Stimulated activated CD8-positive, alpha-beta memory T cell treated with anti-CD3 and anti-CD28 coated beads, Interleukin-15, amount 100 ng/mL, for 1 hour (primary cell): ENCODE results near the gene PACRG.

Experiments
- DNase-seq: peaks from one replicate; pipeline ENCODE4 v3.0.0-alpha.2; 2020; ENCODE audit warnings: low read depth

The PACRG gene

GRCh38 chr6:162710419-162710818 lies 17.4 kb upstream of the PACRG start:
- DNase-seq, result no peak

- DNase-seq, result no peak
Observed at GRCh38 chr6:162710936-162711335, 16.8 kb upstream of the PACRG start.

GRCh38 chr6:162711376-162711775 lies 16.4 kb upstream of the PACRG start:
- DNase-seq, result no peak

- DNase-seq, result no peak
Observed at GRCh38 chr6:162712694-162713093, 15.1 kb upstream of the PACRG start.

- DNase-seq, result no peak
Observed at GRCh38 chr6:162713974-162714780, 13.6 kb upstream of the PACRG start.

- no peak for DNase-seq
Observed at GRCh38 chr6:162715601-162716000, 12.2 kb upstream of the PACRG start.

- DNase-seq, result no peak
Observed at GRCh38 chr6:162719528-162719927, 8.2 kb upstream of the PACRG start.

- DNase-seq, result no peak
Observed at GRCh38 chr6:162721404-162721687, 6.4 kb upstream of the PACRG start.

GRCh38 chr6:162722226-162722625 lies 5.5 kb upstream of the PACRG start:
- no peak for DNase-seq

GRCh38 chr6:162722633-162723032 lies 5.1 kb upstream of the PACRG start:
- DNase-seq, result no peak

- DNase-seq, result no peak
Observed at GRCh38 chr6:162726947-162727321, 840 bp upstream of the PACRG start.

GRCh38 chr6:162728197-162728596 lies 423 bp downstream of the PACRG start:
- no peak for DNase-seq

- no peak for DNase-seq
Observed at GRCh38 chr6:162728706-162729105, 932 bp downstream of the PACRG start.

- no peak for DNase-seq
Observed at GRCh38 chr6:162730502-162730901, 2.7 kb downstream of the PACRG start.

GRCh38 chr6:162733489-162733888 lies 5.7 kb downstream of the PACRG start:
- DNase-seq, result no peak

- DNase-seq, result no peak
Observed at GRCh38 chr6:162736961-162737360, 9.2 kb downstream of the PACRG start.

GRCh38 chr6:162750776-162751175 lies 23.0 kb downstream of the PACRG start:
- DNase-seq, result no peak

GRCh38 chr6:162751211-162751859 lies 23.6 kb downstream of the PACRG start:
- DNase-seq, result no peak

GRCh38 chr6:162753775-162754174 lies 26.0 kb downstream of the PACRG start:
- no peak for DNase-seq

GRCh38 chr6:162770136-162770535 lies 42.4 kb downstream of the PACRG start:
- no peak for DNase-seq

GRCh38 chr6:162770955-162771354 lies 43.2 kb downstream of the PACRG start:
- DNase-seq, result no peak

- no peak for DNase-seq
Observed at GRCh38 chr6:162772466-162772865, 44.7 kb downstream of the PACRG start.

GRCh38 chr6:162773996-162774395 lies 46.2 kb downstream of the PACRG start:
- no peak for DNase-seq

- no peak for DNase-seq
Observed at GRCh38 chr6:162777091-162777490, 49.3 kb downstream of the PACRG start.
